Stimulated activated CD4-positive, alpha-beta T cell treated with anti-CD3 and anti-CD28 coated beads, Interleukin-2, amount 100 ng/mL, for 4 hours (primary cell): Measurements from ENCODE around the gene CCDC88B.

Experiments used
- DNase-seq: peaks from one replicate; pipeline ENCODE4 v3.0.0-alpha.2; 2020; ENCODE audit warnings: low read depth

CCDC88B gene

GRCh38 chr11:64382586-64382985 is 42.6 kb downstream of the CCDC88B start:
- DNase-seq: no peak

DNA sequence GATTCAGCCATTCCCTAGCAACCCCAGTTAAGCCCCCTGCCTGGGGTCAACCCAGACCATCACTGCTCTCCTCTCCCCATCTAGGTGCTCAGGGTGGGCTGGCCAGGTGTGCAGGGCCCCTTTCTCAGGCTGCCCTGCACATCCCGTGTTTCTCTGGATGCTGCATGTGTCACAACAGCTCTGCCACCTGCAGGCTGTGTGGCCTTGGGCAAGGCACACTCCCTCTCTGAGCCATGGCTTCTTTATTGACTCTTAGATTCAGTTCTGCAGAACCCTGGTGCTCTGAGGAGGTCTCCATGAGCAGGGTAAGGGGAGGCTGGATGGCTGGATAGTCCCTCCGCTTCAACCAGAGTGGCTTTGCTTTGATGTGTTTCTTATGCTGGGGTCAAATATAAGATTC is 43.6 kb downstream of the CCDC88B start:
- no peak for DNase-seq

GRCh38 chr11:64384028-64384737 is 44.2 kb downstream of the CCDC88B start:
- no peak for DNase-seq

- no peak for DNase-seq
Observed at GRCh38 chr11:64384981-64385944, 45.3 kb downstream of the CCDC88B start.

GRCh38 chr11:64385945-64386704 is 46.1 kb downstream of the CCDC88B start:
- DNase-seq: no peak

DNA sequence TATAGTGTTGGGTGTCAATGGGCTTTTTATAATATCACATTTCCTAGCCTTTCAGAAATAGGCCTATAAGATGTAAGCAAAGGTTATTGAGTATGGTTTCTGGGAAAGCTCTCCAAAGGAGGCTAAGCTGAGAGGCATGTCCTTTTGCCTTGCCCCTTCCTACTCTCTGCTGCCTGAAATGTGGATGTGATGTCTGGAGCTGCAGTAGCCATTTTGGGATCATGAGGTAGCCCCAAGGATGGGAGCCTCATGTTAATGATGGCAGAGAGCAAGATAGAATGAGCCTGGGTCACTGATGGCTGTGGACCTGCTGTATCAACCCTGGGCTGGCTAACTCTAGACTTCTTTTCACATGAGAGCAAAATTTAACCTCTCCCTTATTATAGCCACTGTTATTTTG is 47.9 kb downstream of the CCDC88B start:
- DNase-seq: no peak

DNA sequence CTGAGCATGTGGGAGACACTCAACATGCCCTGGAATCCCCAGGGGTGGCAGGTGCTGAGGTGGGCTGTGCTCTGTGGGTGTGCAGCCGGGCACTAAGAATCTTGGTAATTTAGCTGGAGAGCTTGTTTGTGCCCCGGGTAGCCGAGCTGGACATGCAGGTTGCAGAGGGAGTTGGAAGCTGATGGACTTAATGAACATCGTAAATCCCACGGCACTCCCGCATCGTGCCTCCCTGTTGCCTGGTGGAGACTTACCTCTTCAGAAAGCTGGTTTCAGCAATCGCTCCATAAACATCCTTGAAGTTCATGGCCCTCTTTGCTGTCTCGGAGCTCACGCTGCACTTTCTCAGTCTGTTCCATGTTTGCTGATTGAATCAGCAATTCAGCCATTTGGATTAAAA is 48.9 kb downstream of the CCDC88B start:
- DNase-seq: no peak

- no peak for DNase-seq
Observed at GRCh38 chr11:64389851-64390250, 49.8 kb downstream of the CCDC88B start.

DNA sequence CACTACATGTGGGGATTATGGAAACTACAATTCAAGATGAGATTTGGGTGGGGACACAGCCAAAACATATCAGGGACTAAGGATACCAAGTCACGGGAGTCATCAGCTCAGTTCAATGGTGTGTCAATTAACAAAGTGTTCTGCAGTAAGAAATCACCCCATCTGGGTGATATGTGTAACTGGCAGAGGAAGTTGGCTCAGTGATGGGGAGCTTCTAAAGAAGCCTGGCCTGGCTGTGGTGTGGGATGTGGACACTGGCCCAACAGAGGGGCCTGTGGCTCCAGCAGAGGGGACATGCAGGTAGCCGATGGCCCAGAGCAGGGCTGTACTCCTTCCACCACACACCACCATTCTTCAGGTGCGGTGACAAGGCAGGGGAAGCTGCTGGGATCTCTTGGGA is 50.6 kb downstream of the CCDC88B start:
- DNase-seq: no peak

- DNase-seq: no peak
Observed at GRCh38 chr11:64391839-64392238, 51.8 kb downstream of the CCDC88B start.

- no peak for DNase-seq
Observed at GRCh38 chr11:64395545-64396078, 55.6 kb downstream of the CCDC88B start.

- no peak for DNase-seq
Observed at GRCh38 chr11:64396079-64396591, 56.1 kb downstream of the CCDC88B start.

DNA sequence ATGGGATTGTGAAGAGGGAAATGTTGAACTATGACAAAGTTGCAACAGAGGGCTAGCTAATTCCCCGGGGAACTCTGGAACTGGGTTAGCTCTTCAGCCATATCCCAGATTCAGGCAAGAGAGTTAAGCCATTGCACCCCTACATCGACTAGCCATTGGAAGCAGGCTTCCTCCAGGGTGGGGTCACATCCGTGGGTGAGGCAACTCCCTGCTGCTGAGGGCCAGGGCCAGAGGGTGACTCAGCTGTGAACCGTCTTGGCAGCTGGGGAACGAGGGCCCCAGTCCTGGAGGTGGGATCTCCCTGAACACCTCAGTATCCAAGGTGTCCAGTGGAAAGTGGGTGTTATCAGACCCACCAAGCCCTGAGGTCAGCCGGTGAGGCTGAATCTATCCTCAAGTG is 60.1 kb downstream of the CCDC88B start:
- no peak for DNase-seq

DNA sequence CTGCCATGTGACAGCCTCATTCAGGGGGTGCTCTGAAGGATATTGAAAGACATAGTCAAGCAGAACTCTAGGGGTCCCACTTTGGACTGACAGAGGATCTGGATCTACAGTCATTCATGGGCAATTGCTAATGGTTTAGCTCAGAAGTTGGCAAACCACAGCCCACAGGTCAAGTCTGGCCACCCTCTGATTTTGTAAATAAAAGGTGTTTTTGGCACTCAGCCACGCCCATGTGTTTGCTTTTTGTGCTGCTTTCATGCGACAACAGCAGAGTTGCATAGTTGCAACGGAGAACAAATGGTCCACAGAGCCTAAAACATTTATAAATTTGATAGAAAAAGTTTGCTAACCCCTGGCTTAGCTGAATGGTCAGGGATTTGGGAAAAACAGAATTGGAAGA is 60.7 kb downstream of the CCDC88B start:
- no peak for DNase-seq

GRCh38 chr11:64401775-64402174 is 61.8 kb downstream of the CCDC88B start:
- no peak for DNase-seq

GRCh38 chr11:64403106-64403505 is 63.1 kb downstream of the CCDC88B start:
- no peak for DNase-seq

- no peak for DNase-seq
Observed at GRCh38 chr11:64406221-64406946, 66.4 kb downstream of the CCDC88B start.
